PC-3 (cell line): ENCODE results near the gene CNIH3.

Experiments
- EZH2 ChIP-seq: fragments of 300-600 bp; sonication (generic); IDR thresholded peaks from one replicate; pipeline ENCODE4 v1.6.1; 2017; ENCODE audit warnings: antibody characterized with exemption, mild to moderate bottlenecking, low read length; ENCODE audit not compliant: unreplicated experiment
- EZH2phosphoT487 ChIP-seq: fragments of 300-600 bp; sonication (generic); IDR thresholded peaks from 2 replicates; pipeline ENCODE4 v1.6.1; 2018; ENCODE audit warnings: mild to moderate bottlenecking, antibody characterized with exemption, low read length, borderline replicate concordance
- TF ChIP-seq, protein P1 (sequence below): fragments of 300-600 bp; sonication (generic); conservative IDR thresholded peaks from 2 replicates; pipeline ENCODE4 v1.5.1; 2017; ENCODE audit warnings: antibody characterized with exemption, low read depth, mild to moderate bottlenecking, low read length

DNA sequence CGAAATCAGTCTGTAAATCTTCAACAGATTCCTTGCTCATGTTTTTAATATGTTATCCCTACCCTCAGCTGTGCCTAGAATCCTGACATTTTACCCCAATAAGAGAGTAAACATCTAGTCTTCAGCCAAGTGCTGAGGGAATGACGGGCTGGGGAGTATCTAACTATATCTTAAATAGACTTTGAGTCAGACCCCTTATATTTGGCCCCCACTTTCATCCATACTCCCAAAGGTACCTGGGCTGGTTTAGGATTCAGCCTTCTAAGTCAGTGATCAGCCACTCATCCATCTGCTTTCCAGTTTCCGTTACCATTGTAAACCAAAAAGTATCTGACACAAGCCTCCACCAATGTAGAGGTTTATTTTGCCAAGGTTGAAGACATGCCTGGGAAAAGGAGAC lies 36.1 kb upstream of the CNIH3 start:
- TF ChIP-seq, protein P1, sequence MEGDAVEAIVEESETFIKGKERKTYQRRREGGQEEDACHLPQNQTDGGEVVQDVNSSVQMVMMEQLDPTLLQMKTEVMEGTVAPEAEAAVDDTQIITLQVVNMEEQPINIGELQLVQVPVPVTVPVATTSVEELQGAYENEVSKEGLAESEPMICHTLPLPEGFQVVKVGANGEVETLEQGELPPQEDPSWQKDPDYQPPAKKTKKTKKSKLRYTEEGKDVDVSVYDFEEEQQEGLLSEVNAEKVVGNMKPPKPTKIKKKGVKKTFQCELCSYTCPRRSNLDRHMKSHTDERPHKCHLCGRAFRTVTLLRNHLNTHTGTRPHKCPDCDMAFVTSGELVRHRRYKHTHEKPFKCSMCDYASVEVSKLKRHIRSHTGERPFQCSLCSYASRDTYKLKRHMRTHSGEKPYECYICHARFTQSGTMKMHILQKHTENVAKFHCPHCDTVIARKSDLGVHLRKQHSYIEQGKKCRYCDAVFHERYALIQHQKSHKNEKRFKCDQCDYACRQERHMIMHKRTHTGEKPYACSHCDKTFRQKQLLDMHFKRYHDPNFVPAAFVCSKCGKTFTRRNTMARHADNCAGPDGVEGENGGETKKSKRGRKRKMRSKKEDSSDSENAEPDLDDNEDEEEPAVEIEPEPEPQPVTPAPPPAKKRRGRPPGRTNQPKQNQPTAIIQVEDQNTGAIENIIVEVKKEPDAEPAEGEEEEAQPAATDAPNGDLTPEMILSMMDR: no peak
- TF ChIP-seq EZH2phosphoT487 (no peak), EZH2 (no peak)
